GM12873 (cell line): ENCODE measurements around the gene TTLL12.

Experiments used
- TF ChIP-seq, protein P1 (sequence below): IDR thresholded peaks from 2 replicates; pipeline ENCODE4 v1.5.1; 2012; ENCODE audit warnings: low read depth, mild to moderate bottlenecking, moderate library complexity, low read length, control low read depth; ENCODE audit not compliant: insufficient read depth; ENCODE audit errors: missing control alignments

TTLL12 gene

DNA sequence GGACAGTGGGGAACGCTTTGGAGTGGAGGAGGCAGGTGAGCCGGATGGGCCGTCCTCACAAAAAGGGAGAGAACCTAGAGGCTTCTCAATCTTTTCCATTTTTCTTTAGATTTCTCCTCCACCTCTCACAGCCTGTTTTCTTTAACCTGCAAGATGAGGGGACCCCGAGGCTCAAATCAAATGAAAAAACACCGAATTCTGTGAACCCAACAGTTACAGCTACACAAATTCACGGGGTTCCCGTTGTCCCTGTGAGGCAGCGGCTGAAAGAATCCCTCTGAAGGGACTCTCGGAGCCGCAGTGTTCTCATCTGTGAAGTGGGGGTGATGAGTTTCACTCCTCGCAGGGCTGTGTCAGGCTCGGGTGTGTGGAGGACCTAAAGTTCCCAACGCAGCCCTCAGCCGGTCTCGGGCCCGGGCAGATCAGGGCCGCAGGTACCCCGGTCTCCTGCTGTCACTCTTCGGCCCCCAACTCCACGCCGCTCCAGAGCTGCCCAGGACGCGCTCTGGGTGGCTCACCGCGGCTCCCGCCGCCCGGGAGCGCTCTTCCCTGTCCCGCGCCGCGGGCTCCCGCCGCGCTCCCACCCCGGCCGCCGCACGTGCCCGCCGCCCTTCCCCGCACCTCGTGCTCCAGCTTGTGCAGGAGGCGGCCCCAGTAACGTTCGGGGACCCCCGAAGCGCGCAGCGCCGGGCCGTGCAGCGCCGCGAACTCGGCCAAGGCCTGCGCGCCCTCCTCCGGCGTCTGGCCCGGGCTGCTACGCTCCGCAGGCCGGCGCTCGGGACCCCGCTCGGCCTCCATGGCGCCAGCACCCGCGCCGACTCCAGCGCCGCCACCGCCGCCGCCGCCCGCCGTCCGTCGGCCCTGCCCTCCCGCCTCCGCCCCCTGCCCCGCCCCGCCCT is at the start of gene TTLL12:
TTLL12 (minus strand) TSS at position 863 of the 899 bp plus-strand sequence; CDS start at position 798, 65 bp downstream.
- TF ChIP-seq, protein P1, sequence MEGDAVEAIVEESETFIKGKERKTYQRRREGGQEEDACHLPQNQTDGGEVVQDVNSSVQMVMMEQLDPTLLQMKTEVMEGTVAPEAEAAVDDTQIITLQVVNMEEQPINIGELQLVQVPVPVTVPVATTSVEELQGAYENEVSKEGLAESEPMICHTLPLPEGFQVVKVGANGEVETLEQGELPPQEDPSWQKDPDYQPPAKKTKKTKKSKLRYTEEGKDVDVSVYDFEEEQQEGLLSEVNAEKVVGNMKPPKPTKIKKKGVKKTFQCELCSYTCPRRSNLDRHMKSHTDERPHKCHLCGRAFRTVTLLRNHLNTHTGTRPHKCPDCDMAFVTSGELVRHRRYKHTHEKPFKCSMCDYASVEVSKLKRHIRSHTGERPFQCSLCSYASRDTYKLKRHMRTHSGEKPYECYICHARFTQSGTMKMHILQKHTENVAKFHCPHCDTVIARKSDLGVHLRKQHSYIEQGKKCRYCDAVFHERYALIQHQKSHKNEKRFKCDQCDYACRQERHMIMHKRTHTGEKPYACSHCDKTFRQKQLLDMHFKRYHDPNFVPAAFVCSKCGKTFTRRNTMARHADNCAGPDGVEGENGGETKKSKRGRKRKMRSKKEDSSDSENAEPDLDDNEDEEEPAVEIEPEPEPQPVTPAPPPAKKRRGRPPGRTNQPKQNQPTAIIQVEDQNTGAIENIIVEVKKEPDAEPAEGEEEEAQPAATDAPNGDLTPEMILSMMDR, result no peak

DNA sequence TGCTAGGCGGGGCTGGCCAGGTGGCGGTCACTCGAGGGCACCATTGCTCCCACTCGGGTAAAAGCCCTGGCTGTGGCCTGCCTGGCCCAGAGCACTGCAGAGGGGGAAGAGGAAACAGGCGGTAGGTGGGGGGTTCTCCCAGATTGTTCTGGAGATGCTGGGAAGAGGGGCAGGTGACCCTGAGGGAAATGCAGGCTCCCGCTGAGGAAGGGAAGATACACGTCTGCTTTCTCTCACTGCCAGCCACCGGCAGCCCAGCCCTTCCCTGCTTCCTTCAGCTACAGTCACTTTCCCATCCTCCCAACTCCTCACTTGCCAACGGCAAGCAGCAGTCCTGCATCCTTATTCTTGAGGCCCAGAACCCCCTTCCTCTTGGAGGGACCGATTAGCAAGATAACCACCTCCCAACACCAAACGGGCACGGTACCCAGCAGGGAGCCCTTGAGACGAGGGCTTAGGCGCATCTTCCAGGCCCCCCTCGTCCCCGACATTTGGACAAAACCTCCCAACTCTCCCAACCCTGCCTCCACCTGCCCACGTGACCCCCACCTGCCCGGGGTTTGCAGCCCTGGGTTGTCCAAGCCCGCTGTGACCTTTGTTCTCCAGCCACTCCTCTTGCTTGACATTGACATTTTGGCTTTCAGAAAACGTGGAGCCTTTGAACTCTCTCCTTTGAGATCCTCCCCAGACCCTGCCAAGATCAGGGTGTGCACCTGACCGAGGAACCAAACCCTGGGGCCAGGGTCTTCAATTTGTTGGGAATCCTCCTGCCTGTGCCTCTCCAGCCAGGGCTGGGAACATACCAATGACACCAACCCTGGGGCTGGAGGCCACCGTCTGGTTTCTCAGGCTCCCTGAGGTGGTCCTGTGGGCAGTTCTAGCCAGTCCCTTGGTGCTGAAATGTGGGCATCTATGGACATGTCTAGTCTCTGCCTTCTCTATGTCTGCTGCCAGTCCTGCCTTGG is 48.8 kb upstream of the TTLL12 start:
- TF ChIP-seq, protein P1, result no peak

DNA sequence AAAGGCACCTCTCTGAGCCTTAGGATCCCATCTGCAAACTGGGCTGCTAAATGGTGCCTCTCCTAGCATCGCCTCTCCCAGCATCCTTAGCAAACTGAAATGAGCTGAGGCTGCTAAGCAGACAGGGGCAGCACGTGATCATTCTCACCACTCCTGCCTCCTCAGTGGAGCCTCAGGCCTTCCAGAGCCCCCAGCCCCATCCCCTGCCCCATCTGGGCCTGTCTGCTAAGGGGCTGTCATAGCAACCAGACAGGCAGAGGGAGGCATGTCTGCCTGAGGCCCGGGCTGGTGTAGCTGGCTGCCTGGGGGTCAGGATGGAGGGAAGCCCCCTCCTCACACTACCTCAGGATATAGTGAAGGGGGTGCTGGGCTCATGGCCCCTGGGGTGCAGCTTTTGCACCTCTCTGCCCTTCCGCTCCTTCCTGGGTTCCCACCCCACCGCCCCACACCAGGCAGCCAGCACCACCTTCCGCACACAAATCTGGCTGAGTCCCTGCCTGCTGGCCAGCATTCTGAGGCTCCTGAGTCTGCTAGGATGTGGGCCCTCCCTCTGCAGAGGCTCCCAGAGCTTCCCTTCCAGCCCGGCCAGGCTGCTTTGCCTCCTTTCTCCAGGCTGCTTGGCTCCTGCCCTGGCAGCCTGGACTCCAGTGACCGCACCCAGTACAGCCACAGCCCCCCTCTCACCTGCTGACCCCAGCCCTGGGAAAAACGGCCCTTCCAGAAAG is 47.5 kb upstream of the TTLL12 start:
- TF ChIP-seq, protein P1, result no peak

DNA sequence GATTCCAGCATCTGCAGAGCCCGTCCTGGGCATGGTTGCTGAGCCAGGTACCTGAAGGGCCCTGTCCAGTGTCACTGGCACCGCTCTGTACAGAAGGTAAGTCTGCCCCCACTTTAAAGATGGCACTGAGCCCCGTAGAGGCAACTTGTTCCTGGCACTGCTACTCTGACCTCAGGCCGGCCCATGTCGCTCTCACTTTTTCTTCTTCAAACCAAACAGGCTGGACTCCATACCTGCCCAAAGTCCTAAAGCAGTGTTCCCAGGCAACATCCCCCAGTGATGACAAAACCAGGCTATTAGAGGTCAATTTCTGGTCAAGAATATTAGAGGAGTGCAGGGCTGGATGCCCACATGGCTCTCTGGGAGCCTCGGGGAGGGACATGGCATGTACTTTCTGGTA is 46.6 kb upstream of the TTLL12 start:
- TF ChIP-seq, protein P1, result no peak

DNA sequence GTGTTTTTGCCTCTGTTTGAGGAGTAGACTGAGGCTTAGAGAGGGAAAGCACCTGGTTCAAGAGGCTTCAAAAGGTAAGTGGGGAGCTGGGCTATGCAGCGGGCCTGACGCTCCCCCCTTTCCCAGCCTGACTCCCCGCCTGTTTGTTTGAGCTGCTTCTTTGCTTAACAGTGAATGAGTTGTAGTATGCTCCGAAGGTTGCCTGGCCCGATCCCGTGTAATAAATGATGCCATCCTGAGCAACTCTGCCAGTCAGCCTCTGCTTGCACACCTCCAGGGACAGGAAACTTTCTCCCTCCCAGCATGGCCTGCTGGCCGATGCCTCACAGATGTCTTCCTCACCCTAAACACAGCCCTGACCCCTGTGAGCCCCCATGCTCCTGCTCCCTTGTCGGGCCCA is 45.5 kb upstream of the TTLL12 start:
- TF ChIP-seq, protein P1, result no peak

DNA sequence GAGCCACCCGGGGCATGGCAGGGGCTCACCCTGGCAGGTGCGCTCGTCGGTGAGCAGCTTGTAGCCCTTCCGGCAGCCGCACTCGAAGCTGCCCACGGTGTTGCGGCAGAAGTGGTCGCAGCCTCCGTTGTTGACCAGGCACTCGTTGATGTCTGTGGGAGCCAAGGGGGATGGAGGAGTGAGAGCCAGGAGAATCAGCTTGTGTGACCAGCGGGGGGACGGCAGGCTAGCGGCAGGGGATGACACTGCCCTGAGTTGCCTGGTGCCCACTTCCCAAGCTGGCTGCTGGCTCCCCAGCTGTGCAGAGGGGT is 44.7 kb upstream of the TTLL12 start:
- TF ChIP-seq, protein P1, result no peak
